Putamen (tissue), 1 donor: ENCODE data around the gene RPSA.
A peak's percentile ranks its signal among the peaks of the same experiment; 100 is the strongest.
"Not testable (repeated sequence)": the region's sequence is repeated elsewhere in the genome, so short reads cannot be mapped to it uniquely, and the experiment has no call there.

Source experiments
- DNase-seq: peaks from one replicate; pipeline ENCODE4 v3.0.0-alpha.2; 2016; ENCODE audit warnings: low spot score

The RPSA gene

GRCh38 chr3:39454591-39455217, 48.2 kb downstream of the RPSA start:
- no peak for DNase-seq

GRCh38 chr3:39456159-39456558, 49.6 kb downstream of the RPSA start:
- DNase-seq: no peak

GRCh38 chr3:39457361-39457760, 50.8 kb downstream of the RPSA start:
- DNase-seq: no peak

GRCh38 chr3:39458579-39458978, 52.1 kb downstream of the RPSA start:
- DNase-seq: not testable (repeated sequence)

GRCh38 chr3:39460677-39461076, 54.2 kb downstream of the RPSA start:
- peak; percentile 92 for DNase-seq
